HEK293 (cell line): Measurements from ENCODE around the gene ATP2A2.
"Not testable (repeated sequence)": the region's sequence is repeated elsewhere in the genome, so short reads cannot be mapped to it uniquely, and the experiment has no call there.

ENCODE experiments used
- CTCF ChIA-PET: fragments of 350-600 bp; formaldehyde crosslinking; extraction: SDS; loops from one replicate; lab custom pipeline; 2021; ENCODE audit warnings: antibody characterized with exemption; lab: Yijun Ruan, JAX
- POLR2A ChIA-PET: fragments of 300-600 bp; formaldehyde crosslinking; extraction: SDS; loops from one replicate; lab custom pipeline; 2020; ENCODE audit warnings: antibody characterized with exemption, inconsistent platforms; lab: Yijun Ruan, JAX
- H3K27ac ChIP-seq: fragments of 200-500 bp; sonication (Bioruptor generic); 2 replicates; pipeline ENCODE4 v1.5.1; 2014; ENCODE audit warnings: low read depth, low read length, control low read depth, inconsistent platforms; ENCODE audit errors: extremely low read depth
- H3K36me3 ChIP-seq, 2 experiments: fragments of 200-500 bp in 1 of 2; sonication (Bioruptor generic) in 1 of 2; 1 replicate in 1 of 2; 2 replicates in 1 of 2; pipeline ENCODE4 v1.5.1; 2014 to 2017; ENCODE audit warnings: inconsistent platforms in 2 of 2, low read length in 2 of 2; ENCODE audit not compliant: control insufficient read depth in 2 of 2, insufficient read depth in 1 of 2
- H3K4me1 ChIP-seq: fragments of 200-500 bp; sonication (Bioruptor generic); 2 replicates; pipeline ENCODE4 v1.5.1; 2014; ENCODE audit warnings: mild to moderate bottlenecking, low read length, inconsistent platforms; ENCODE audit not compliant: control insufficient read depth, insufficient read depth
- H3K4me3 ChIP-seq: 2 replicates; pipeline ENCODE4 v1.5.1; 2011; ENCODE audit warnings: low read depth, mild to moderate bottlenecking, control low read depth, low read length, moderate library complexity
- H3K9me3 ChIP-seq: fragments of 200-500 bp; sonication (Bioruptor generic); 2 replicates; pipeline ENCODE4 v1.5.1; 2014; ENCODE audit warnings: low read depth, low read length, inconsistent platforms; ENCODE audit not compliant: control insufficient read depth, insufficient read depth
- BCL11A ChIP-seq: fragments of 450-650 bp; formaldehyde crosslinking; IDR thresholded peaks from 2 replicates; pipeline ENCODE4 v1.5.1; 2016; ENCODE audit warnings: low read depth, missing biosample characterization, missing genetic modification characterization
- GLIS1 ChIP-seq: fragments of 450-650 bp; formaldehyde crosslinking; IDR thresholded peaks from 2 replicates; pipeline ENCODE4 v1.5.1; 2016; ENCODE audit warnings: missing biosample characterization, missing genetic modification characterization
- HOXD13 ChIP-seq: sonication (generic); formaldehyde crosslinking; IDR thresholded peaks from 2 replicates; pipeline ENCODE4 v1.8.0; 2022; ENCODE audit warnings: missing genetic modification reagents, borderline replicate concordance
- OVOL3 ChIP-seq: fragments of 450-650 bp; formaldehyde crosslinking; IDR thresholded peaks from 2 replicates; pipeline ENCODE4 v1.5.1; 2016; ENCODE audit warnings: missing biosample characterization, missing genetic modification characterization
- ZBTB7A ChIP-seq: fragments of 450-650 bp; formaldehyde crosslinking; IDR thresholded peaks from 2 replicates; pipeline ENCODE4 v1.5.1; 2016; ENCODE audit warnings: low read depth, missing biosample characterization, missing genetic modification characterization
- ZFHX2 ChIP-seq: fragments of 450-650 bp; formaldehyde crosslinking; conservative IDR thresholded peaks from 2 replicates; pipeline ENCODE4 v1.5.1; 2016; ENCODE audit warnings: missing biosample characterization, missing genetic modification characterization
- ZIC2 ChIP-seq: fragments of 450-650 bp; formaldehyde crosslinking; IDR thresholded peaks from 2 replicates; pipeline ENCODE4 v1.5.1; 2016; ENCODE audit warnings: missing biosample characterization, missing genetic modification characterization
- ZNF121 ChIP-seq: fragments of 450-650 bp; formaldehyde crosslinking; IDR thresholded peaks from 2 replicates; pipeline ENCODE4 v1.5.1; 2016; ENCODE audit warnings: missing biosample characterization, missing genetic modification characterization
- ZNF335 ChIP-seq: fragments of 450-650 bp; formaldehyde crosslinking; conservative IDR thresholded peaks from 2 replicates; pipeline ENCODE4 v1.5.1; 2016; ENCODE audit warnings: missing biosample characterization, missing genetic modification characterization
- ZNF530 ChIP-seq: fragments of 450-650 bp; formaldehyde crosslinking; IDR thresholded peaks from 2 replicates; pipeline ENCODE4 v1.5.1; 2016; ENCODE audit warnings: low read depth, missing biosample characterization, missing genetic modification characterization
- ZNF555 ChIP-seq: fragments of 450-650 bp; formaldehyde crosslinking; conservative IDR thresholded peaks from 2 replicates; pipeline ENCODE4 v1.5.1; 2017; ENCODE audit warnings: missing biosample characterization, mild to moderate bottlenecking, missing genetic modification characterization, inconsistent platforms
- ZNF600 ChIP-seq: fragments of 450-650 bp; formaldehyde crosslinking; IDR thresholded peaks from 2 replicates; pipeline ENCODE4 v1.5.1; 2016; ENCODE audit warnings: missing biosample characterization, missing genetic modification characterization
- ZNF626 ChIP-seq: fragments of 450-650 bp; sonication (Bioruptor Pico); formaldehyde crosslinking; IDR thresholded peaks from 2 replicates; pipeline ENCODE4 v1.5.1; 2018; ENCODE audit warnings: missing biosample characterization, missing genetic modification characterization, inconsistent platforms
- TF ChIP-seq, protein P1 (sequence below): fragments of 450-650 bp; formaldehyde crosslinking; IDR thresholded peaks from 2 replicates; pipeline ENCODE4 v1.5.0; 2017; ENCODE audit warnings: missing biosample characterization, missing genetic modification characterization, borderline replicate concordance
- TF ChIP-seq, protein P2 (sequence below): fragments of 450-650 bp; formaldehyde crosslinking; IDR thresholded peaks from 2 replicates; pipeline ENCODE4 v1.5.1; 2016; ENCODE audit warnings: missing biosample characterization, missing genetic modification characterization, borderline replicate concordance

Gene ATP2A2

DNA sequence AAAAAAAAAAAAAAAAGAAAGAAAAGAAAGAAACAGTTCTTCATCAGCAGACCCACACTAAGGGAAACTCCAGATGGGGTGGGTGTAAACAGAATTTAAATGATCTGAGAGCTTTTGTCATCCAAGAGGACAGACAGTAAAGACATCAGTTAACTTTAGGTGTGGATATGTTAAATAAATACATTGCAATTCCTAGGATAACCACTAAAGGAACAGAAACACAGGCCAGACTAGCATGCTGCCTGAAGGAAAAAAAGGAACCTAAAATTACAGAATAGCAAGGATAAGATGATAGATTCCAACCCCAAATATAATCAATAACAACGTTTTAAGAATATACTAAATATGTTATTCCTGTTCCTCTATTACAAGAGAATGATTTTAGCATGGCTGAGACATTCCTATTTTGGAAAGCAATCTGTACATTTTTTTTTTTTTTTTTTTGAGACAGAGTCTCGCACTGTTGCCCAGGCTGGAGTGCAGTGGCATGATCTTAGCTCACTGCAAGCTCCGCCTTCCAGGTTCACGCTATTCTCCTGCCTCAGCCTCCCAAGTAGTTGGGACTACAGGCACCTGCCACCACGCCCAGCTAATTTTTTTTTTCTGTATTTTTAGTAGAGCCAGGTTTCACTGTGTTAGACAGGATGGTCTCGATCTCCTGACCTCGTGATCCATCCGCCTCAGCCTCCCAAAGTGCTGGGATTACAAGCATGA is 77.5 kb downstream of the ATP2A2 start:
- not testable (repeated sequence) for H3K4me3 ChIP-seq
- CTCF ChIA-PET: interaction anchor here (0.6 to 0.7 kb wide), 2 partner anchors 11 to 266 kb away, joined by 3 read pairs; no protein-coding TSS in a partner anchor
- POLR2A ChIA-PET: interaction anchor here (1.0 kb wide), 1 partner anchor 17 kb away, joined by 4 read pairs; no protein-coding TSS in a partner anchor

DNA sequence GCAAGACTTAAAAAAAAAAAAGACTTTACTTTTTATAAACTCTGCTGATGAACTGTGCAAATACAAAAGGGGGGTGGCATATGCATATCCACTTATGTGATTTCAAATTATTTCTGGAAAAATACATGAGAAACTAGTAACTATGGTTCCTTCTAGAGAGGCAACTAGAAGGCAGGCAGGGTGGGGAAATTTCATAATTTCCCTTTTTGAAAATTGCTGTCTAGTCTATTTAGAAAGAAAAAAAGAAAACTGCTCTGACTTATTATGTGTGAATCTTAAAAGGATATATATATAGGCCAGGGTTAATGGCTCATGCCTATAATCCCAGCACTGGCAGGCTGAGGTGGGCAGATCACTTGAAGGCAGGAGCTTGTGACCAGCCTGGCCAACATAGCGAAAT is 80.2 kb downstream of the ATP2A2 start:
- TF ChIP-seq BCL11A (tag by site-specific recombination): no peak
- no peak for TF ChIP-seq ZNF121 (tag by site-specific recombination)
- TF ChIP-seq HOXD13: no peak
- TF ChIP-seq, protein P1, sequence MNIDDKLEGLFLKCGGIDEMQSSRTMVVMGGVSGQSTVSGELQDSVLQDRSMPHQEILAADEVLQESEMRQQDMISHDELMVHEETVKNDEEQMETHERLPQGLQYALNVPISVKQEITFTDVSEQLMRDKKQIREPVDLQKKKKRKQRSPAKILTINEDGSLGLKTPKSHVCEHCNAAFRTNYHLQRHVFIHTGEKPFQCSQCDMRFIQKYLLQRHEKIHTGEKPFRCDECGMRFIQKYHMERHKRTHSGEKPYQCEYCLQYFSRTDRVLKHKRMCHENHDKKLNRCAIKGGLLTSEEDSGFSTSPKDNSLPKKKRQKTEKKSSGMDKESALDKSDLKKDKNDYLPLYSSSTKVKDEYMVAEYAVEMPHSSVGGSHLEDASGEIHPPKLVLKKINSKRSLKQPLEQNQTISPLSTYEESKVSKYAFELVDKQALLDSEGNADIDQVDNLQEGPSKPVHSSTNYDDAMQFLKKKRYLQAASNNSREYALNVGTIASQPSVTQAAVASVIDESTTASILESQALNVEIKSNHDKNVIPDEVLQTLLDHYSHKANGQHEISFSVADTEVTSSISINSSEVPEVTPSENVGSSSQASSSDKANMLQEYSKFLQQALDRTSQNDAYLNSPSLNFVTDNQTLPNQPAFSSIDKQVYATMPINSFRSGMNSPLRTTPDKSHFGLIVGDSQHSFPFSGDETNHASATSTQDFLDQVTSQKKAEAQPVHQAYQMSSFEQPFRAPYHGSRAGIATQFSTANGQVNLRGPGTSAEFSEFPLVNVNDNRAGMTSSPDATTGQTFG (tag by site-specific recombination): no peak
- POLR2A ChIA-PET: no interaction called here
- H3K4me1 ChIP-seq: no peaks in the 10 kb centered on the region
- H3K36me3 ChIP-seq: no peaks in the 10 kb centered on the region; a peak in 1 of 3 replicates
- CTCF ChIA-PET: interaction anchor here (0.8 to 1.3 kb wide), 2 partner anchors 9 to 33 kb away, joined by 3 read pairs; no protein-coding TSS in a partner anchor
- H3K27ac ChIP-seq: no peak overlapping the region
- no peaks in the 10 kb centered on the region for H3K9me3 ChIP-seq
- no peak overlapping the region for H3K4me3 ChIP-seq

More for the DNA sequence above, 77.5 kb downstream of the ATP2A2 start:
- not testable (repeated sequence) for H3K27ac ChIP-seq, H3K36me3 ChIP-seq, H3K9me3 ChIP-seq, H3K4me1 ChIP-seq
- peak; percentile 48 for TF ChIP-seq ZNF335 (tag by site-specific recombination)

DNA sequence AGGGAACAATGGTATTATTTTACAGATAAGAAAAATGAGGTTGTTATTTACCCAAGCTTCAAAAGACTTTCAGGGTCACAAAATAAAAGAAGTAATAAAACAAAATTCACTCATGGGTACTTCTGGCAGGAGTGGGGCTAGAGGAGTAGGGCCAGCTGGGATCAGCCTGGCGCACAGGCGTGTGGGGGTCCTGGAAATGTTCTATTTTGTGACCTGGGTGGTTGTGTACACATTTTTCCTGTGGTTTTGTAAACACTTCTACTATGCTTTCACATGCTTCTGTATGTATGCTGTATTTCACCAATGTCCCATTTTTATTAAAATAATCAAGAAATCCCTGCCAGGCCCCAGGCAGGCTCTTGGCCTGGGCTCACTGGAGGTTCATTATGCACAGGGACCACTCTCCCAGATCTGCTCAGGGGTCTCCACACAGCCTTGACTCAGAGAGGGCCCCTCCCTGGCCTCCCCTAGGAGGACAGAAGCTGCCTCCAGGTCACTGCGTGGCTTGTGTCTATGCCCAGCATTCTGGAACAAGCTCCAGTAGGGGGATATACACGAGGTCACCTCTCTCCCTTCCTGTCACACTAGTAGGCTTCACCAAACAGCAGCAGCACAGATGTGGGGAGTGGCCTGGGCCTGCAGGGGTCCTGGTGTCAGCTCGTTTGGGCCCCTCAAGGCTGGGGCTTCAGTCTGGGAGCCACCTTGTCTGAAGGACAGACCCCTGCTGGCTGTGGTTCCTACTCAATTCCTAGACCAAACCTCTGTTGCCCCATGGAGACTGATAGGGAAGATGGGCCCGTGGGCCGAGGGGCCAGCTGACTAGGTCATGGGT is 84.7 kb downstream of the ATP2A2 start:
- Histone ChIP-seq H3K4me3 (no peak overlapping the region), H3K36me3 (peaks cover 0 to 10% of the 10 kb centered on the region in 2 experiments; a peak in 2 of 3 replicates), H3K4me1 (no peaks in the 10 kb centered on the region), H3K27ac (no peak overlapping the region), H3K9me3 (no peaks in the 10 kb centered on the region)
- ChIA-PET CTCF (interaction anchor here (0.7 kb wide), 1 partner anchor 25 kb away, joined by 3 read pairs; no protein-coding TSS in a partner anchor), POLR2A (no interaction called here)
- no peak for TF ChIP-seq ZNF600 (tag by site-specific recombination)
- no peak for TF ChIP-seq ZNF626 (tag by site-specific recombination)
- no peak for TF ChIP-seq BCL11A (tag by site-specific recombination)
- TF ChIP-seq ZNF555 (tag by site-specific recombination): no peak
- TF ChIP-seq GLIS1 (tag by site-specific recombination): peak; percentile 85
- no peak for TF ChIP-seq ZNF530 (tag by site-specific recombination)
- 0 out of 2 replicates have a peak, but pooled peaks have one; percentile 9 for TF ChIP-seq ZIC2 (tag by site-specific recombination)

DNA sequence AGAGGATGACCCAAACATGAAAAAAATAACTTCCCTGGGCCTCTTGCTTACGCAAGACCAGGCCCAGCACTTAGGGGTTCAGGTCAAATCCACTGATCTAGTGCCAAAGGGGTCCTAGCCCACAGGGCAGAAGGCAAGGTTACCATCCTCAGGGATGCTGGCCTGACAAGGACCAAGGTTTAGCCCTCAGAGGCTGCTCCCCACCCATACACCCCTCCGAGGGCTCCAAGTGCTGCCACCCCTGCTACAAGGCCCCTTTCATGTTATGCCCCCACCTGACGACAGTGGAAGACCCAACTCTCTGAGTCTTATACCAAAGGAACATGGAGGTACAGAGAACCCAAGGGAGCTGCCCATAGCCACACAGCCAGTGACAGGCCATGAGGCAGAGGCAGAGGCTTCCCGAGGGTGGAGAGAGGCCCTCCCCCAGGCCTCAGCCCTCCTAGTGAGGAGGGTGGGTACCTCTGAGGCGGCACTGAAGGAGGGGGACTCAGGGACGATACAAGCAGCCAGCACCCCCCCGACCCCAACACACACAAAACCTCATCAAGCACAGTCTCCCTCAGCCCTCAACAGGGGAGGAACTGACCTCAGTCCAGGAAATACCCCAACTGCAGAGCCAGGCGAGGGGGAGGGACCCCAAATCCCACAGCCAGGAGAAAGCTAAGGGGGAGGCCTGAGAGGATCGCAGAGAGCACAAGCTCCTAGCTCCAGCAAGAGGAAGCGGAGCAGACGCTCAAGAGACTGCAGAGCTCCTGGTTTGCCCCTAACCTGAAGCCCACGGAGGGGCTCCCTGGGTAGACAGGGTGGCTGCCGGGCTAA is 85.5 kb downstream of the ATP2A2 start:
- no peak overlapping the region for H3K27ac ChIP-seq
- ChIA-PET POLR2A (no interaction called here), CTCF (interaction anchor here (0.6 kb wide), 1 partner anchor 145 kb away, joined by 3 read pairs; no protein-coding TSS in a partner anchor)
- H3K9me3 ChIP-seq: no peaks in the 10 kb centered on the region
- H3K4me3 ChIP-seq: no peak overlapping the region
- H3K4me1 ChIP-seq: no peaks in the 10 kb centered on the region
- H3K36me3 ChIP-seq: peaks cover 0 to 18% of the 10 kb centered on the region in 2 experiments; a peak in 2 of 3 replicates
- TF ChIP-seq ZBTB7A (tag by site-specific recombination): no peak
- TF ChIP-seq, protein P2, sequence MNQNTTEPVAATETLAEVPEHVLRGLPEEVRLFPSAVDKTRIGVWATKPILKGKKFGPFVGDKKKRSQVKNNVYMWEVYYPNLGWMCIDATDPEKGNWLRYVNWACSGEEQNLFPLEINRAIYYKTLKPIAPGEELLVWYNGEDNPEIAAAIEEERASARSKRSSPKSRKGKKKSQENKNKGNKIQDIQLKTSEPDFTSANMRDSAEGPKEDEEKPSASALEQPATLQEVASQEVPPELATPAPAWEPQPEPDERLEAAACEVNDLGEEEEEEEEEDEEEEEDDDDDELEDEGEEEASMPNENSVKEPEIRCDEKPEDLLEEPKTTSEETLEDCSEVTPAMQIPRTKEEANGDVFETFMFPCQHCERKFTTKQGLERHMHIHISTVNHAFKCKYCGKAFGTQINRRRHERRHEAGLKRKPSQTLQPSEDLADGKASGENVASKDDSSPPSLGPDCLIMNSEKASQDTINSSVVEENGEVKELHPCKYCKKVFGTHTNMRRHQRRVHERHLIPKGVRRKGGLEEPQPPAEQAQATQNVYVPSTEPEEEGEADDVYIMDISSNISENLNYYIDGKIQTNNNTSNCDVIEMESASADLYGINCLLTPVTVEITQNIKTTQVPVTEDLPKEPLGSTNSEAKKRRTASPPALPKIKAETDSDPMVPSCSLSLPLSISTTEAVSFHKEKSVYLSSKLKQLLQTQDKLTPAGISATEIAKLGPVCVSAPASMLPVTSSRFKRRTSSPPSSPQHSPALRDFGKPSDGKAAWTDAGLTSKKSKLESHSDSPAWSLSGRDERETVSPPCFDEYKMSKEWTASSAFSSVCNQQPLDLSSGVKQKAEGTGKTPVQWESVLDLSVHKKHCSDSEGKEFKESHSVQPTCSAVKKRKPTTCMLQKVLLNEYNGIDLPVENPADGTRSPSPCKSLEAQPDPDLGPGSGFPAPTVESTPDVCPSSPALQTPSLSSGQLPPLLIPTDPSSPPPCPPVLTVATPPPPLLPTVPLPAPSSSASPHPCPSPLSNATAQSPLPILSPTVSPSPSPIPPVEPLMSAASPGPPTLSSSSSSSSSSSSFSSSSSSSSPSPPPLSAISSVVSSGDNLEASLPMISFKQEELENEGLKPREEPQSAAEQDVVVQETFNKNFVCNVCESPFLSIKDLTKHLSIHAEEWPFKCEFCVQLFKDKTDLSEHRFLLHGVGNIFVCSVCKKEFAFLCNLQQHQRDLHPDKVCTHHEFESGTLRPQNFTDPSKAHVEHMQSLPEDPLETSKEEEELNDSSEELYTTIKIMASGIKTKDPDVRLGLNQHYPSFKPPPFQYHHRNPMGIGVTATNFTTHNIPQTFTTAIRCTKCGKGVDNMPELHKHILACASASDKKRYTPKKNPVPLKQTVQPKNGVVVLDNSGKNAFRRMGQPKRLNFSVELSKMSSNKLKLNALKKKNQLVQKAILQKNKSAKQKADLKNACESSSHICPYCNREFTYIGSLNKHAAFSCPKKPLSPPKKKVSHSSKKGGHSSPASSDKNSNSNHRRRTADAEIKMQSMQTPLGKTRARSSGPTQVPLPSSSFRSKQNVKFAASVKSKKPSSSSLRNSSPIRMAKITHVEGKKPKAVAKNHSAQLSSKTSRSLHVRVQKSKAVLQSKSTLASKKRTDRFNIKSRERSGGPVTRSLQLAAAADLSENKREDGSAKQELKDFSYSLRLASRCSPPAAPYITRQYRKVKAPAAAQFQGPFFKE (tag by site-specific recombination): no peak
- TF ChIP-seq OVOL3 (tag by site-specific recombination): no peak
- no peak for TF ChIP-seq ZFHX2 (tag by site-specific recombination)
